ENCODE measurements around the gene ENAM.

The ENAM gene

GRCh38 chr4:70603856-70604255 lies 24.7 kb upstream of the ENAM start:
- H3K4me1 ChIP-seq (ENCODE audit: control insufficient read depth, insufficient read depth, low read length), result no peaks in the 10 kb centered on the region
- H3K27ac ChIP-seq (ENCODE audit: low read length), result no peak overlapping the region
- no peaks in the 10 kb centered on the region for H3K36me3 ChIP-seq (ENCODE audit: control insufficient read depth, insufficient read depth, low read length)
- no CpG with 5 or more reads among the region's 3 CpGs for WGBS (ENCODE audit: insufficient coverage, insufficient read length)
- H3K9me3 ChIP-seq (ENCODE audit: control insufficient read depth, insufficient read depth, low read length), result no peaks in the 10 kb centered on the region
- no peak overlapping the region for H3K4me3 ChIP-seq (ENCODE audit: low read length)
- H3K27me3 ChIP-seq (ENCODE audit: control insufficient read depth, insufficient read depth, low read length), result no peaks in the 10 kb centered on the region
- no peak for DNase-seq (ENCODE audit: low read depth, low spot score)

GRCh38 chr4:70606459-70606858 lies 22.1 kb upstream of the ENAM start:
- WGBS (ENCODE audit: insufficient coverage, insufficient read length), result no CpG with 5 or more reads among the region's 8 CpGs

GRCh38 chr4:70607334-70607853 lies 21.1 kb upstream of the ENAM start:
- Histone ChIP-seq H3K36me3 (ENCODE audit: control insufficient read depth, insufficient read depth, low read length) (no peaks in the 10 kb centered on the region), H3K27ac (ENCODE audit: low read length) (no peak overlapping the region), H3K9me3 (ENCODE audit: control insufficient read depth, insufficient read depth, low read length) (no peaks in the 10 kb centered on the region), H3K27me3 (ENCODE audit: control insufficient read depth, insufficient read depth, low read length) (no peaks in the 10 kb centered on the region), H3K4me3 (ENCODE audit: low read length) (no peak overlapping the region), H3K4me1 (ENCODE audit: control insufficient read depth, insufficient read depth, low read length) (no peaks in the 10 kb centered on the region)
- WGBS (ENCODE audit: insufficient coverage, insufficient read length), result no CpG with 5 or more reads among the region's 3 CpGs
- no peak for DNase-seq (ENCODE audit: low read depth, low spot score)

More at GRCh38 chr4:70606459-70606858, 22.1 kb upstream of the ENAM start:
- DNase-seq (ENCODE audit: low read depth, low spot score), result no peak
- Histone ChIP-seq H3K9me3 (ENCODE audit: control insufficient read depth, insufficient read depth, low read length) (no peaks in the 10 kb centered on the region), H3K27ac (ENCODE audit: low read length) (no peak overlapping the region), H3K4me1 (ENCODE audit: control insufficient read depth, insufficient read depth, low read length) (no peaks in the 10 kb centered on the region), H3K36me3 (ENCODE audit: control insufficient read depth, insufficient read depth, low read length) (no peaks in the 10 kb centered on the region), H3K27me3 (ENCODE audit: control insufficient read depth, insufficient read depth, low read length) (no peaks in the 10 kb centered on the region), H3K4me3 (ENCODE audit: low read length) (no peak overlapping the region)

- Histone ChIP-seq H3K36me3 (ENCODE audit: control insufficient read depth, insufficient read depth, low read length) (no peaks in the 10 kb centered on the region), H3K4me1 (ENCODE audit: control insufficient read depth, insufficient read depth, low read length) (no peaks in the 10 kb centered on the region), H3K27ac (ENCODE audit: low read length) (no peak overlapping the region), H3K9me3 (ENCODE audit: control insufficient read depth, insufficient read depth, low read length) (no peaks in the 10 kb centered on the region), H3K4me3 (ENCODE audit: low read length) (no peak overlapping the region), H3K27me3 (ENCODE audit: control insufficient read depth, insufficient read depth, low read length) (no peaks in the 10 kb centered on the region)
- WGBS (ENCODE audit: insufficient coverage, insufficient read length), result no CpG with 5 or more reads among the region's 2 CpGs
- DNase-seq (ENCODE audit: low read depth, low spot score), result no peak
Measured at GRCh38 chr4:70608324-70608723, 20.2 kb upstream of the ENAM start.

GRCh38 chr4:70613306-70614183 lies 15.0 kb upstream of the ENAM start:
- H3K4me1 ChIP-seq (ENCODE audit: control insufficient read depth, insufficient read depth, low read length), result no peaks in the 10 kb centered on the region
- H3K27me3 ChIP-seq (ENCODE audit: control insufficient read depth, insufficient read depth, low read length), result no peaks in the 10 kb centered on the region
- no peak overlapping the region for H3K27ac ChIP-seq (ENCODE audit: low read length)
- no peaks in the 10 kb centered on the region for H3K9me3 ChIP-seq (ENCODE audit: control insufficient read depth, insufficient read depth, low read length)
- no peaks in the 10 kb centered on the region for H3K36me3 ChIP-seq (ENCODE audit: control insufficient read depth, insufficient read depth, low read length)
- H3K4me3 ChIP-seq (ENCODE audit: low read length), result no peak overlapping the region
- no peak for DNase-seq (ENCODE audit: low read depth, low spot score)
- no CpG with 5 or more reads among the region's 9 CpGs for WGBS (ENCODE audit: insufficient coverage, insufficient read length)

GRCh38 chr4:70614184-70614555 lies 14.4 kb upstream of the ENAM start:
- no peak overlapping the region for H3K4me3 ChIP-seq (ENCODE audit: low read length)
- WGBS (ENCODE audit: insufficient coverage, insufficient read length), result no CpG with 5 or more reads among the region's 3 CpGs
- H3K9me3 ChIP-seq (ENCODE audit: control insufficient read depth, insufficient read depth, low read length), result no peaks in the 10 kb centered on the region
- H3K4me1 ChIP-seq (ENCODE audit: control insufficient read depth, insufficient read depth, low read length), result no peaks in the 10 kb centered on the region
- DNase-seq (ENCODE audit: low read depth, low spot score), result no peak
- no peaks in the 10 kb centered on the region for H3K36me3 ChIP-seq (ENCODE audit: control insufficient read depth, insufficient read depth, low read length)
- H3K27me3 ChIP-seq (ENCODE audit: control insufficient read depth, insufficient read depth, low read length), result no peaks in the 10 kb centered on the region
- H3K27ac ChIP-seq (ENCODE audit: low read length), result no peak overlapping the region

- no peak for DNase-seq (ENCODE audit: low read depth, low spot score)
- H3K27ac ChIP-seq (ENCODE audit: low read length), result no peak overlapping the region
- H3K4me1 ChIP-seq (ENCODE audit: control insufficient read depth, insufficient read depth, low read length), result no peaks in the 10 kb centered on the region
- H3K9me3 ChIP-seq (ENCODE audit: control insufficient read depth, insufficient read depth, low read length), result no peaks in the 10 kb centered on the region
- no CpG with 5 or more reads among the region's 4 CpGs for WGBS (ENCODE audit: insufficient coverage, insufficient read length)
- no peaks in the 10 kb centered on the region for H3K36me3 ChIP-seq (ENCODE audit: control insufficient read depth, insufficient read depth, low read length)
- no peak overlapping the region for H3K4me3 ChIP-seq (ENCODE audit: low read length)
- no peaks in the 10 kb centered on the region for H3K27me3 ChIP-seq (ENCODE audit: control insufficient read depth, insufficient read depth, low read length)
Measured at GRCh38 chr4:70619288-70619687, 9.3 kb upstream of the ENAM start.

GRCh38 chr4:70619778-70620177 lies 8.8 kb upstream of the ENAM start:
- Histone ChIP-seq H3K9me3 (ENCODE audit: control insufficient read depth, insufficient read depth, low read length) (no peaks in the 10 kb centered on the region), H3K27me3 (ENCODE audit: control insufficient read depth, insufficient read depth, low read length) (no peaks in the 10 kb centered on the region), H3K4me3 (ENCODE audit: low read length) (no peak overlapping the region), H3K36me3 (ENCODE audit: control insufficient read depth, insufficient read depth, low read length) (no peaks in the 10 kb centered on the region), H3K4me1 (ENCODE audit: control insufficient read depth, insufficient read depth, low read length) (no peaks in the 10 kb centered on the region), H3K27ac (ENCODE audit: low read length) (no peak overlapping the region)
- no peak for DNase-seq (ENCODE audit: low read depth, low spot score)
- no CpG with 5 or more reads among the region's 2 CpGs for WGBS (ENCODE audit: insufficient coverage, insufficient read length)

- no peak overlapping the region for H3K4me3 ChIP-seq (ENCODE audit: low read length)
- H3K4me1 ChIP-seq (ENCODE audit: control insufficient read depth, insufficient read depth, low read length), result no peaks in the 10 kb centered on the region
- no peaks in the 10 kb centered on the region for H3K27me3 ChIP-seq (ENCODE audit: control insufficient read depth, insufficient read depth, low read length)
- DNase-seq (ENCODE audit: low read depth, low spot score), result no peak
- H3K9me3 ChIP-seq (ENCODE audit: control insufficient read depth, insufficient read depth, low read length), result no peaks in the 10 kb centered on the region
- H3K36me3 ChIP-seq (ENCODE audit: control insufficient read depth, insufficient read depth, low read length), result no peaks in the 10 kb centered on the region
- H3K27ac ChIP-seq (ENCODE audit: low read length), result no peak overlapping the region
- WGBS (ENCODE audit: insufficient coverage, insufficient read length), result no CpG with 5 or more reads among the region's 3 CpGs
Measured at GRCh38 chr4:70623323-70623722, 5.2 kb upstream of the ENAM start.

GRCh38 chr4:70624226-70624793 lies 4.2 kb upstream of the ENAM start:
- Histone ChIP-seq H3K27ac (ENCODE audit: low read length) (no peak overlapping the region), H3K36me3 (ENCODE audit: control insufficient read depth, insufficient read depth, low read length) (no peaks in the 10 kb centered on the region), H3K4me3 (ENCODE audit: low read length) (no peak overlapping the region), H3K27me3 (ENCODE audit: control insufficient read depth, insufficient read depth, low read length) (no peaks in the 10 kb centered on the region), H3K9me3 (ENCODE audit: control insufficient read depth, insufficient read depth, low read length) (no peaks in the 10 kb centered on the region), H3K4me1 (ENCODE audit: control insufficient read depth, insufficient read depth, low read length) (no peaks in the 10 kb centered on the region)
- no CpG with 5 or more reads among the region's 1 CpG for WGBS (ENCODE audit: insufficient coverage, insufficient read length)
- no peak for DNase-seq (ENCODE audit: low read depth, low spot score)

Measured in iPS DF 6.9 (cell line).